ENCODE measurements around the gene UBAP1L.
"Not testable (repeated sequence)": the region's sequence is repeated elsewhere in the genome, so short reads cannot be mapped to it uniquely, and the experiment has no call there.

UBAP1L gene

GRCh38 chr15:65079580-65079979 lies 35.4 kb downstream of the UBAP1L start:
- H3K27me3 ChIP-seq (ENCODE audit: control insufficient read depth, insufficient read depth, low read length): peaks cover 12% of the 10 kb centered on the region
- no peaks in the 10 kb centered on the region for H3K9me3 ChIP-seq (ENCODE audit: control insufficient read depth, insufficient read depth, low read length)
- no peaks in the 10 kb centered on the region for H3K36me3 ChIP-seq (ENCODE audit: control insufficient read depth, insufficient read depth, low read length)
- no peak overlapping the region for H3K9ac ChIP-seq (ENCODE audit: low read depth, low read length)
- H3K4me1 ChIP-seq (ENCODE audit: control insufficient read depth, insufficient read depth, low read length): peaks cover 21% of the 10 kb centered on the region
- H3K4me3 ChIP-seq (ENCODE audit: low read depth, low read length): no peak overlapping the region

GRCh38 chr15:65077981-65078352 lies 37.0 kb downstream of the UBAP1L start:
- peaks cover 12% of the 10 kb centered on the region for H3K4me1 ChIP-seq (ENCODE audit: control insufficient read depth, insufficient read depth, low read length)
- H3K9me3 ChIP-seq (ENCODE audit: control insufficient read depth, insufficient read depth, low read length): no peaks in the 10 kb centered on the region

DNA sequence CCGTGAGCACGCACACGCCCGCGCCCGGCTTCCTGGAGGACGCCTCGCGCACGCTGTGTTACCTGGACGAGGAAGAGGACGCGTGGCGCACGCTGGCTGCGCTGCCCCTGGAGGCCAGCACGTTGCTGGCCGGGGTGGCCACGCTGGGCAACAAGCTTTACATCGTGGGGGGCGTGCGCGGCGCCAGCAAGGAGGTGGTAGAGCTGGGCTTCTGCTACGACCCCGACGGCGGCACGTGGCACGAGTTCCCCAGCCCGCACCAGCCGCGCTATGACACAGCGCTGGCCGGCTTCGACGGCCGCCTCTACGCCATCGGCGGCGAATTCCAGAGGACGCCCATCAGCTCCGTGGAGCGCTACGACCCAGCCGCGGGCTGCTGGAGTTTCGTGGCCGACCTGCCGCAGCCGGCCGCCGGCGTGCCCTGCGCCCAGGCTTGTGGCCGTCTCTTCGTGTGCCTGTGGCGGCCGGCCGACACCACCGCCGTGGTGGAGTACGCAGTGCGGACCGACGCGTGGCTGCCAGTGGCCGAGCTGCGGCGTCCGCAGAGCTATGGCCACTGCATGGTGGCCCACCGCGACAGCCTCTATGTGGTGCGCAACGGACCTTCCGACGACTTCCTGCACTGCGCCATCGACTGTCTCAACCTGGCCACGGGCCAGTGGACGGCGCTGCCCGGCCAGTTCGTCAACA lies 37.6 kb downstream of the UBAP1L start:
- Histone ChIP-seq H3K9me3 (ENCODE audit: control insufficient read depth, insufficient read depth, low read length) (no peaks in the 10 kb centered on the region), H3K4me1 (ENCODE audit: control insufficient read depth, insufficient read depth, low read length) (peaks cover 7% of the 10 kb centered on the region), H3K36me3 (ENCODE audit: control insufficient read depth, insufficient read depth, low read length) (no peaks in the 10 kb centered on the region), H3K27me3 (ENCODE audit: control insufficient read depth, insufficient read depth, low read length) (peaks cover 12% of the 10 kb centered on the region), H3K4me3 (ENCODE audit: low read depth, low read length) (no peak overlapping the region), H3K9ac (ENCODE audit: low read depth, low read length) (no peak overlapping the region)

More at GRCh38 chr15:65077981-65078352, 37.0 kb downstream of the UBAP1L start:
- H3K36me3 ChIP-seq (ENCODE audit: control insufficient read depth, insufficient read depth, low read length): no peaks in the 10 kb centered on the region
- H3K4me3 ChIP-seq (ENCODE audit: low read depth, low read length): no peak overlapping the region
- H3K27me3 ChIP-seq (ENCODE audit: control insufficient read depth, insufficient read depth, low read length): peaks cover 12% of the 10 kb centered on the region
- H3K9ac ChIP-seq (ENCODE audit: low read depth, low read length): no peak overlapping the region

DNA sequence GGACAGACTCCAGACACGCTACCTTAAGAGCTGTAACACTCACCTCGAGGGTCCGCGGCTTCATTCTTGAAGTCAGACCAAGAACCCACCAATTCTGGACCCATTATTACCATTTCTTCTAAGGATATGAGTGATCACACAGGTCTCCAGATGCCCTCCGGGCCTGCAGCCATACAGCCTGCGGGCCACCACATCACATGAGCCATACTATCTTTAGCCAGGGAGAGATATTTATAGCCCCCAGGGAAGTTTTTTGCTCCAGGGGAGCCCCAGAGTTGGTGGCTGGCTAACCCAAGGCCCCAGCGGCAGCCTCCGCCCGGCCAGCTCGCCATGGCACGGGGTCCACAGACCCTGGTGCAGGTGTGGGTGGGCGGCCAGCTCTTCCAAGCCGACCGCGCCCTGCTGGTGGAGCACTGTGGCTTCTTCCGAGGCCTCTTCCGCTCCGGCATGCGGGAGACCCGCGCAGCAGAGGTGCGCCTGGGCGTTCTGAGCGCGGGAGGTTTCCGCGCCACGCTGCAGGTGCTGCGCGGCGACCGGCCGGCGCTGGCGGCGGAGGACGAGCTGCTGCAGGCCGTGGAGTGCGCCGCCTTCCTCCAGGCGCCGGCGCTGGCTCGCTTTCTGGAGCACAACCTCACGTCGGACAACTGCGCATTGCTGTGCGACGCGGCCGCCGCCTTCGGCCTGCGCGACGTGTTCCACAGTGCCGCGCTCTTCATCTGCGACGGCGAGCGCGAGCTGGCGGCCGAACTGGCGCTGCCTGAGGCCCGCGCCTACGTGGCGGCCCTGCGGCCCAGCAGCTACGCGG lies 38.3 kb downstream of the UBAP1L start, which contains the start of gene KBTBD13:
Gene KBTBD13 (plus strand): TSS at position 261 of the 805 bp plus-strand sequence. CDS start 70 bp downstream, at position 331.
- H3K27me3 ChIP-seq (ENCODE audit: control insufficient read depth, insufficient read depth, low read length): peaks cover 12% of the 10 kb centered on the region
- no peak within 1 kb of the TSS for H3K9ac ChIP-seq (ENCODE audit: low read depth, low read length)
- H3K36me3 ChIP-seq (ENCODE audit: control insufficient read depth, insufficient read depth, low read length): no peaks in the 10 kb centered on the region
- H3K9me3 ChIP-seq (ENCODE audit: control insufficient read depth, insufficient read depth, low read length): no peaks in the 10 kb centered on the region
- peaks cover 2% of the 10 kb centered on the region for H3K4me1 ChIP-seq (ENCODE audit: control insufficient read depth, insufficient read depth, low read length)
- no peak within 1 kb of the TSS for H3K4me3 ChIP-seq (ENCODE audit: low read depth, low read length)

- not testable (repeated sequence) for H3K9me3 ChIP-seq (ENCODE audit: control insufficient read depth, insufficient read depth, low read length); H3K36me3 ChIP-seq (ENCODE audit: control insufficient read depth, insufficient read depth, low read length); H3K9ac ChIP-seq (ENCODE audit: low read depth, low read length); H3K4me1 ChIP-seq (ENCODE audit: control insufficient read depth, insufficient read depth, low read length); H3K4me3 ChIP-seq (ENCODE audit: low read depth, low read length); H3K27me3 ChIP-seq (ENCODE audit: control insufficient read depth, insufficient read depth, low read length)
Observed at GRCh38 chr15:65075607-65076395, 39.2 kb downstream of the UBAP1L start.

- not testable (repeated sequence) for H3K4me3 ChIP-seq (ENCODE audit: low read depth, low read length); H3K9me3 ChIP-seq (ENCODE audit: control insufficient read depth, insufficient read depth, low read length); H3K27me3 ChIP-seq (ENCODE audit: control insufficient read depth, insufficient read depth, low read length); H3K4me1 ChIP-seq (ENCODE audit: control insufficient read depth, insufficient read depth, low read length); H3K9ac ChIP-seq (ENCODE audit: low read depth, low read length); H3K36me3 ChIP-seq (ENCODE audit: control insufficient read depth, insufficient read depth, low read length)
Observed at GRCh38 chr15:65074946-65075345, 40.1 kb downstream of the UBAP1L start.

GRCh38 chr15:65072617-65073016 lies 42.4 kb downstream of the UBAP1L start:
- no peak overlapping the region for H3K9ac ChIP-seq (ENCODE audit: low read depth, low read length)
- no peaks in the 10 kb centered on the region for H3K4me1 ChIP-seq (ENCODE audit: control insufficient read depth, insufficient read depth, low read length)
- H3K4me3 ChIP-seq (ENCODE audit: low read depth, low read length): no peak overlapping the region
- H3K9me3 ChIP-seq (ENCODE audit: control insufficient read depth, insufficient read depth, low read length): no peaks in the 10 kb centered on the region
- H3K36me3 ChIP-seq (ENCODE audit: control insufficient read depth, insufficient read depth, low read length): no peaks in the 10 kb centered on the region
- no peaks in the 10 kb centered on the region for H3K27me3 ChIP-seq (ENCODE audit: control insufficient read depth, insufficient read depth, low read length)

- Histone ChIP-seq H3K4me1 (ENCODE audit: control insufficient read depth, insufficient read depth, low read length) (no peaks in the 10 kb centered on the region), H3K4me3 (ENCODE audit: low read depth, low read length) (no peak overlapping the region), H3K36me3 (ENCODE audit: control insufficient read depth, insufficient read depth, low read length) (no peaks in the 10 kb centered on the region), H3K27me3 (ENCODE audit: control insufficient read depth, insufficient read depth, low read length) (no peaks in the 10 kb centered on the region), H3K9me3 (ENCODE audit: control insufficient read depth, insufficient read depth, low read length) (no peaks in the 10 kb centered on the region), H3K9ac (ENCODE audit: low read depth, low read length) (no peak overlapping the region)
Observed at GRCh38 chr15:65072027-65072426, 43.0 kb downstream of the UBAP1L start.

GRCh38 chr15:65071381-65071811 lies 43.6 kb downstream of the UBAP1L start:
- no peaks in the 10 kb centered on the region for H3K27me3 ChIP-seq (ENCODE audit: control insufficient read depth, insufficient read depth, low read length)
- H3K4me1 ChIP-seq (ENCODE audit: control insufficient read depth, insufficient read depth, low read length): no peaks in the 10 kb centered on the region
- H3K4me3 ChIP-seq (ENCODE audit: low read depth, low read length): no peak overlapping the region
- H3K36me3 ChIP-seq (ENCODE audit: control insufficient read depth, insufficient read depth, low read length): no peaks in the 10 kb centered on the region
- H3K9me3 ChIP-seq (ENCODE audit: control insufficient read depth, insufficient read depth, low read length): no peaks in the 10 kb centered on the region
- no peak overlapping the region for H3K9ac ChIP-seq (ENCODE audit: low read depth, low read length)

GRCh38 chr15:65069779-65070546 lies 45.0 kb downstream of the UBAP1L start:
- peaks cover 3% of the 10 kb centered on the region for H3K36me3 ChIP-seq (ENCODE audit: control insufficient read depth, insufficient read depth, low read length)
- H3K9me3 ChIP-seq (ENCODE audit: control insufficient read depth, insufficient read depth, low read length): no peaks in the 10 kb centered on the region
- no peak overlapping the region for H3K9ac ChIP-seq (ENCODE audit: low read depth, low read length)
- H3K4me3 ChIP-seq (ENCODE audit: low read depth, low read length): no peak overlapping the region
- H3K4me1 ChIP-seq (ENCODE audit: control insufficient read depth, insufficient read depth, low read length): peaks cover 3% of the 10 kb centered on the region
- no peaks in the 10 kb centered on the region for H3K27me3 ChIP-seq (ENCODE audit: control insufficient read depth, insufficient read depth, low read length)

DNA sequence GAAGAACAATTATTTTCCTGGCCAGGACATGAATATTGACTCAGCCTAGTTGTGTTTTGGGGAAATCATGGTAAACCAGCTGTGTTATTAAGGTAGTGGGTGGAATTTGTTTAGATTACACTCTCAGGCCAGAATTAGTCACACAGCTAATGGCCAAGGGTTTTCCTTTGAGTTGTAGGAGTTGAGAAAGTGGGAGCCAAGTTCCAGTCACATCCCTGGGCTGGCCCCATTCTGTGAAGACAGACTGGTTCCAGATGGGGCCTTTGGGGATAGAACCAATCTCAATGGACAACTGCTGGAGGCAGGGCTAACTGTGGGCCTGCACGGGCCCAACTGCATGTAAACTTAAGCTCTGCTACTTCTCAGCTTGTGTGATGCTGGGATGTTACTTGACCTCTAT lies 45.8 kb downstream of the UBAP1L start:
- Histone ChIP-seq H3K9ac (ENCODE audit: low read depth, low read length) (no peak overlapping the region), H3K27me3 (ENCODE audit: control insufficient read depth, insufficient read depth, low read length) (no peaks in the 10 kb centered on the region), H3K4me1 (ENCODE audit: control insufficient read depth, insufficient read depth, low read length) (peaks cover 3% of the 10 kb centered on the region), H3K4me3 (ENCODE audit: low read depth, low read length) (no peak overlapping the region), H3K9me3 (ENCODE audit: control insufficient read depth, insufficient read depth, low read length) (no peaks in the 10 kb centered on the region), H3K36me3 (ENCODE audit: control insufficient read depth, insufficient read depth, low read length) (peaks cover 3% of the 10 kb centered on the region)

All from iPS-15b (cell line).